Measurements from ENCODE around the gene S100A12.
"Not testable (repeated sequence)": the region's sequence is repeated elsewhere in the genome, so short reads cannot be mapped to it uniquely, and the experiment has no call there.

The S100A12 gene

DNA sequence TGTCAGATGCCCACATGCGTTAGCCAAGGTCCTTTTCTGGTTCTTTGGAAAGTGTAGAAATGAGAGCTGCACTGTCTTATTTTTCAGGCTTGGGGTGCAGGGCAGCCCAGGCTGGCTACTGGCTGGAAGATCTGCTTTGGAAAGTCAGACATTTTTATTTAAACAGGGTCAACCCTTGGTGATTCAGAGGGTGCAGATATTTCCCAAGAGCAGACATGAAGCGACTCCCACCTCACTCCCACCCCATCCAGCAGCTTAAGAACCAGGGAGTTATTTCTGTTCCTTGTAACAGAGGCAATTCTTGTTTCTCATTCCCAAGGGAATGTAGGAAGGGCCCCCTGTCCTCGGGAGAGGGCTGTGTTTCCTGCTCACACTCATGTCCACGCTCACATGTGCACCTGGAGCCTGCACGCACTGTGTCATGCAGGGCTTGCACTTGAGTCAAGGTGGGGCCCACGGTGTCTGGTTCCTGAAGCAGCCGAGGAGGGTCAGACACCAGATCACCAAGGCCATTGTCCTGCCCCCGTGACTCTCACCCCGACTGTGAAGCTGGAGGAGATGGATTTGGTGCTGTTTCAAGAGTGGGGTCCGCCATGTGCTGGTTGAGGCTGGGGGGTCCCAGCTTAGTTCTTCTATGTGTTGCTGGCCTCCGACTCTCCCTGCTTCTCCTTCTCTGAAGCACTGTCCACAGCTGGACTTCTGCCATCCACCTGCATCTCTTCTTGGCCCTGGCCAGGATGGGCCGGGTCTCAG, 41.9 kb upstream of the S100A12 start:
- H3K4me2 ChIP-seq, result no peak overlapping the region

DNA sequence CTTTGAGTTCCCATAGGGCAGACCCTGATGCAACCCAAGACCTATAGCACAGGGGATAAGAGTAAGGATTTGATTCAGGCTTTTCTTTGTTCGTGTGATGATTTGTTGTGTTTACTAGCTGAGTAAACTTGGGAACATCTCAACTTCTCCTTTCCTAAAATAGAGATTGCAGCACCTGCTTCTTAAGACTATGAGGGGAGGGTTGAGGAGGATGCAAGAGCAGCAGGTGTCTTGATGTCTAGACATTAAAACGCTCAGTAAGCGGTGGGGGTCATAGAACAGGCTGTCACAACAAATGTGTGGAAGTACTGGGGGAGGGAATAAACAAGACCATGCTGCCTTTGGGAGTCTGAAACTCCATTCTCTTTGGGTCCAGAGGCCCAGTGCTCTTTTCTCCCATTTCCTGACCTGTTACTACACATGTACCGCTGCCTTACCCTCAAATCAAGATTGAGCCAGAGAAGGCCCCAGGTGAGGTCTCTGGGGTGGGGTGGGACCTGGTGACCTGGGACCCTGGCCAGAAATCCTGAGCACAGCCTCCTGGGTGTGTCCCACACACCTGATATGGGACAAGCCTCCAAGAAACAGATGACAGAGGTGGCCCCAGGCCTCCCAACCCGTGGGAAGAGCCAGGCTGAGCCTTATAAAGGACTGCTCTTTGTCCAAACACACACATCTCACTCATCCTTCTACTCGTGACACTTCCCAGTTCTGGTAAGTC, 40.6 kb upstream of the S100A12 start, which contains the start of gene S100A7A:
S100A7A (plus strand) TSS at position 671 of the 721 bp plus-strand sequence. CDS start 1,563 bp downstream, outside the sequence.
- Histone ChIP-seq H3K27me3 (ENCODE audit: insufficient read depth, low read depth) (no peaks in the 10 kb centered on the region), H3K27ac (no peak within 1 kb of the TSS), H3K36me3 (ENCODE audit: insufficient read depth) (no peaks in the 10 kb centered on the region), H4K20me1 (ENCODE audit: insufficient read depth) (no peaks in the 10 kb centered on the region), H2AFZ (ENCODE audit: low read depth) (no peak within 1 kb of the TSS), H3K4me3 (IDR thresholded peaks at IDR 0.05; ENCODE audit: insufficient read depth, low read depth, low read length) (no peak within 1 kb of the TSS), H3K4me2 (no peak within 1 kb of the TSS), H3K9ac (no peak within 1 kb of the TSS), H3K79me2 (ENCODE audit: insufficient read depth, low read depth) (no peaks in the 10 kb centered on the region), H3K4me1 (ENCODE audit: low read depth, poor library complexity, severe bottlenecking) (no peaks in the 10 kb centered on the region)
- TF ChIP-seq, protein P1, sequence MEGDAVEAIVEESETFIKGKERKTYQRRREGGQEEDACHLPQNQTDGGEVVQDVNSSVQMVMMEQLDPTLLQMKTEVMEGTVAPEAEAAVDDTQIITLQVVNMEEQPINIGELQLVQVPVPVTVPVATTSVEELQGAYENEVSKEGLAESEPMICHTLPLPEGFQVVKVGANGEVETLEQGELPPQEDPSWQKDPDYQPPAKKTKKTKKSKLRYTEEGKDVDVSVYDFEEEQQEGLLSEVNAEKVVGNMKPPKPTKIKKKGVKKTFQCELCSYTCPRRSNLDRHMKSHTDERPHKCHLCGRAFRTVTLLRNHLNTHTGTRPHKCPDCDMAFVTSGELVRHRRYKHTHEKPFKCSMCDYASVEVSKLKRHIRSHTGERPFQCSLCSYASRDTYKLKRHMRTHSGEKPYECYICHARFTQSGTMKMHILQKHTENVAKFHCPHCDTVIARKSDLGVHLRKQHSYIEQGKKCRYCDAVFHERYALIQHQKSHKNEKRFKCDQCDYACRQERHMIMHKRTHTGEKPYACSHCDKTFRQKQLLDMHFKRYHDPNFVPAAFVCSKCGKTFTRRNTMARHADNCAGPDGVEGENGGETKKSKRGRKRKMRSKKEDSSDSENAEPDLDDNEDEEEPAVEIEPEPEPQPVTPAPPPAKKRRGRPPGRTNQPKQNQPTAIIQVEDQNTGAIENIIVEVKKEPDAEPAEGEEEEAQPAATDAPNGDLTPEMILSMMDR (conservative IDR thresholded peaks at IDR 0.05; ENCODE audit: low read depth, low read length), result no peak

More for the DNA sequence above, 41.9 kb upstream of the S100A12 start:
- Histone ChIP-seq H3K36me3 (ENCODE audit: insufficient read depth) (no peaks in the 10 kb centered on the region), H4K20me1 (ENCODE audit: insufficient read depth) (no peaks in the 10 kb centered on the region), H3K27ac (no peak overlapping the region), H2AFZ (ENCODE audit: low read depth) (no peak overlapping the region), H3K4me3 (IDR thresholded peaks at IDR 0.05; ENCODE audit: insufficient read depth, low read depth, low read length) (no peak overlapping the region), H3K4me1 (ENCODE audit: low read depth, poor library complexity, severe bottlenecking) (no peaks in the 10 kb centered on the region), H3K27me3 (ENCODE audit: insufficient read depth, low read depth) (no peaks in the 10 kb centered on the region), H3K79me2 (ENCODE audit: insufficient read depth, low read depth) (no peaks in the 10 kb centered on the region), H3K9ac (no peak overlapping the region)
- TF ChIP-seq, protein P1 (conservative IDR thresholded peaks at IDR 0.05; ENCODE audit: low read depth, low read length), result no peak

DNA sequence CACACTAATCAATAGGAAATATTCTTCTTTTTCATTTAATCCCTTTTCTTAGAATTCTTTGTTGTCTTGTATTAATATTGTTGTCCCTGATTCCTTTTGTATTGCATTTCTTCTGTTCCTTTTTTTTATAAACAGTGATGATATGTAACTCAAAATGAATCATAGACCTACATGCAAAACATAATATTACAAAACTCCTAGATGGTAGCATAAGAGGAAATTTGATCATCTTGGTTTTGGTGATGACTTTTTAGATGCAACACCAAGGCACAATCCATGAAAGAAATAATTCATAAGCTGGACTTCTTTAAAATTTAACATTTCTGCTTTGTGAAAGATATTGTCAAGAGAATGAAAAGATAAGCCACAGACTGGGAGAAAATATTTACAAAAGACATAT, 38.5 kb upstream of the S100A12 start:
- not testable (repeated sequence) for H3K27me3 ChIP-seq (ENCODE audit: insufficient read depth, low read depth); H2AFZ ChIP-seq (ENCODE audit: low read depth); H3K4me2 ChIP-seq; H3K4me3 ChIP-seq (IDR thresholded peaks at IDR 0.05; ENCODE audit: insufficient read depth, low read depth, low read length); H4K20me1 ChIP-seq (ENCODE audit: insufficient read depth); H3K4me1 ChIP-seq (ENCODE audit: low read depth, poor library complexity, severe bottlenecking); H3K27ac ChIP-seq; H3K9ac ChIP-seq; H3K36me3 ChIP-seq (ENCODE audit: insufficient read depth); H3K79me2 ChIP-seq (ENCODE audit: insufficient read depth, low read depth)

DNA sequence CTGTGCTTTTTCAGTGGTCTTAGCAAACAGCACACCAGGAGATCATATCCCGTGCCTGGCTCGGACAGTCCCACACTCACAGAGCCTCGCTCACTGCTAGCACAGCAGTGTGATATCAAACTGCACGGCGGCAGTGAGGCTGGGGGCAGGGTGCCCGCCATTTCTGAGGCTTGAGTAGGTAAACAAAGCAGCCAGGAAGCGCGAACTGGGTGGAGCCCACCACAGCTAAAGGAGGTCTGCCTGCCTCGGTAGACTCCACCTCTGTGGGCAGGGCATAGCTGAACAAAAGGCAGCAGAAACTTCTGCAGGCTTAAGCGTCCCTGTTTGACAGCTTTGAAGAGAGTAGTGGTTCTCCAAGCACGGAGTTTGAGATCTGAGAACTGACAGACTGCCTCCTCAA, 31.9 kb upstream of the S100A12 start:
- not testable (repeated sequence) for H4K20me1 ChIP-seq (ENCODE audit: insufficient read depth); H3K36me3 ChIP-seq (ENCODE audit: insufficient read depth); H3K4me3 ChIP-seq (IDR thresholded peaks at IDR 0.05; ENCODE audit: insufficient read depth, low read depth, low read length); H3K4me1 ChIP-seq (ENCODE audit: low read depth, poor library complexity, severe bottlenecking); H3K27me3 ChIP-seq (ENCODE audit: insufficient read depth, low read depth); H3K27ac ChIP-seq; H2AFZ ChIP-seq (ENCODE audit: low read depth); H3K9ac ChIP-seq; H3K4me2 ChIP-seq; H3K79me2 ChIP-seq (ENCODE audit: insufficient read depth, low read depth)

DNA sequence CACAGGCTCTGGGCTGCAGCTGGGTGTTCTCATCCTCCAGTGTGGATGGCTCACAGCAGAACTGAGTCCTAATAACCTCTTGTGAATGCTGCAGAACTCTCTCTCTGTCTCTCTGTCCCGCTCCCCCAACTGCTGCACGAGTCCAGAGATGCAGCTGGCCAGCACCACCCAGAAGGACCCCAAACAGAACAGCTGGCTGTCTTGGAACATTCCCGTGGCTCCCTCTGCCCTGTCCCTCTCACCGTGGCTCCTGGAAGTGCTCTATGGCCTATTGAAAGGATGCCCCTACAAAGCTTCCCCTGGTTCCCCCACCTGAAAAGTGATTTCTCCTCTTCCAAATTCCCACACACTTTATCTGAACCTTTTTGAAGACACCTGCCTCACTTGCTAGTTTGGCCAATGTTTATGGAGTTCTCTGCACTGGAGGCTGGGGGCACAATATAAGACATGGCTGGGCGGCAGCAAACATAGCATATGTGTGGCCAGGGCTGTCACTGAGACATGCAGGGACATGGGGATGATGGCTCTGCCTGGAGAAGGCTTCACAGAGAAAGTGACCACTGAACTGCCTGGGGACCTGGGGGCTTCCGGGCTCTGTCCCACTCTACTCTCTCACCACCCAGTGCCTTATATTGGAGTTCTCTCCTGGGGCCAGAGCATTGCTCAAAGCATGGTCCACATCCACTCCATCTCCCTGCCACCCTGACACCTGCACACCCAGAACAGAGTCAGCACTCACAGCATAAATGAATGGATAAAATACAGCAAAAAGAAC, 30.6 kb upstream of the S100A12 start:
- not testable (repeated sequence) for H3K9ac ChIP-seq; H2AFZ ChIP-seq (ENCODE audit: low read depth); H3K27ac ChIP-seq; H3K27me3 ChIP-seq (ENCODE audit: insufficient read depth, low read depth); H3K36me3 ChIP-seq (ENCODE audit: insufficient read depth); H3K4me2 ChIP-seq; H3K4me1 ChIP-seq (ENCODE audit: low read depth, poor library complexity, severe bottlenecking); H4K20me1 ChIP-seq (ENCODE audit: insufficient read depth); H3K4me3 ChIP-seq (IDR thresholded peaks at IDR 0.05; ENCODE audit: insufficient read depth, low read depth, low read length); H3K79me2 ChIP-seq (ENCODE audit: insufficient read depth, low read depth)
